ENCODE results near the gene UMAD1. TPM values are rescaled to one million over a fixed set of nuclear protein-coding genes. Genes with fewer than 3 reads are reported as not detected.

The UMAD1 gene
- 10 to 100 TPM; 10.7 to 12.3 TPM for total RNA-seq
- long read RNA-seq, donor 1, partial matches to known transcripts = 0 of 4 reads
- long read RNA-seq, donor 1, other reads (novel, unspliced or antisense) = 4 of 4 reads
- long read RNA-seq, donor 2, partial matches to known transcripts = 1 of 13 reads
- long read RNA-seq, donor 2, other reads (novel, unspliced or antisense) = 10 of 13 reads

GRCh38 chr7:7640221-7641128 lies at the start of gene UMAD1:
Gene UMAD1, plus strand, starts transcription at chr7:7640752. Its CDS starts 32,620 bp downstream, at chr7:7673372.
- intact Hi-C loops (cut with DNase I) = no loop called here
- peak; percentile 99 for DNase-seq (ENCODE audit: low spot score)

GRCh38 chr7:7595451-7595850 lies 45.1 kb upstream of the UMAD1 start:
- DNase-seq (ENCODE audit: low spot score) = no peak
- intact Hi-C loops (cut with DNase I) = no loop called here

- DNase-seq (ENCODE audit: low spot score) = no peak
- intact Hi-C loops (cut with DNase I) = no loop called here
Observed at GRCh38 chr7:7596176-7596575, 44.4 kb upstream of the UMAD1 start.

- DNase-seq (ENCODE audit: low spot score) = no peak
- intact Hi-C loops (cut with DNase I) = no loop called here
Observed at GRCh38 chr7:7607010-7607409, 33.5 kb upstream of the UMAD1 start.

- DNase-seq (ENCODE audit: low spot score) = no peak
- intact Hi-C loops (cut with DNase I) = no loop called here
Observed at GRCh38 chr7:7609330-7609729, 31.2 kb upstream of the UMAD1 start.

GRCh38 chr7:7612519-7612918 lies 28.0 kb upstream of the UMAD1 start:
- intact Hi-C loops (cut with DNase I) = no loop called here

GRCh38 chr7:7613210-7613609 lies 27.3 kb upstream of the UMAD1 start:
- intact Hi-C loops (cut with DNase I) = no loop called here
- DNase-seq (ENCODE audit: low spot score) = no peak

More at GRCh38 chr7:7612519-7612918, 28.0 kb upstream of the UMAD1 start:
- no peak for DNase-seq (ENCODE audit: low spot score)

- intact Hi-C loops (cut with DNase I) = no loop called here
- DNase-seq (ENCODE audit: low spot score) = no peak
Observed at GRCh38 chr7:7614018-7614741, 26.4 kb upstream of the UMAD1 start.

GRCh38 chr7:7617550-7617949 lies 23.0 kb upstream of the UMAD1 start:
- DNase-seq (ENCODE audit: low spot score) = no peak
- intact Hi-C loops (cut with DNase I) = no loop called here

GRCh38 chr7:7618410-7618809 lies 22.1 kb upstream of the UMAD1 start:
- intact Hi-C loops (cut with DNase I) = no loop called here
- no peak for DNase-seq (ENCODE audit: low spot score)

- DNase-seq (ENCODE audit: low spot score) = no peak
- intact Hi-C loops (cut with DNase I) = no loop called here
Observed at GRCh38 chr7:7620236-7620635, 20.3 kb upstream of the UMAD1 start.

GRCh38 chr7:7620644-7621210 lies 19.8 kb upstream of the UMAD1 start:
- intact Hi-C loops (cut with DNase I) = no loop called here
- DNase-seq (ENCODE audit: low spot score) = no peak

GRCh38 chr7:7628476-7628875 lies 12.1 kb upstream of the UMAD1 start:
- intact Hi-C loops (cut with DNase I) = no loop called here
- no peak for DNase-seq (ENCODE audit: low spot score)

GRCh38 chr7:7630626-7631329 lies 9.8 kb upstream of the UMAD1 start:
- DNase-seq (ENCODE audit: low spot score) = no peak
- intact Hi-C loops (cut with DNase I) = no loop called here

GRCh38 chr7:7639421-7639820 lies 1.1 kb upstream of the UMAD1 start:
- DNase-seq (ENCODE audit: low spot score) = no peak
- intact Hi-C loops (cut with DNase I) = no loop called here

- peak; percentile 66 for DNase-seq (ENCODE audit: low spot score)
- intact Hi-C loops (cut with DNase I) = no loop called here
Observed at GRCh38 chr7:7639847-7640220, 718 bp upstream of the UMAD1 start.

- intact Hi-C loops (cut with DNase I) = no loop called here
- DNase-seq (ENCODE audit: low spot score) = no peak
Observed at GRCh38 chr7:7641129-7641663, 644 bp downstream of the UMAD1 start.

GRCh38 chr7:7642081-7642480 lies 1.5 kb downstream of the UMAD1 start:
- intact Hi-C loops (cut with DNase I) = no loop called here
- DNase-seq (ENCODE audit: low spot score) = no peak

- DNase-seq (ENCODE audit: low spot score) = no peak
- intact Hi-C loops (cut with DNase I) = no loop called here
Observed at GRCh38 chr7:7647495-7648036, 7.0 kb downstream of the UMAD1 start.

Measured in posterior vena cava (tissue), 2 donors.